Spleen (tissue), 11 donors: ENCODE results near the gene DSE. TPM values are rescaled to one million over a fixed set of nuclear protein-coding genes. Genes with fewer than 3 reads are reported as not detected.
A peak's percentile ranks its signal among the peaks of the same experiment; 100 is the strongest.

Experiments used
- DNase-seq: peaks from one replicate; pipeline ENCODE4 v3.0.0-alpha.2; 2020
- H3K27ac ChIP-seq, 8 donors: fragments of 200-600 bp; sonication (generic) in 7 of 8; 1 replicate in 4 of 8; 2 replicates in 4 of 8; pipeline versions ENCODE4 v1.5.0 to v1.8.0; 2016 to 2021; ENCODE audit warnings: inconsistent platforms in 4 of 8, mild to moderate bottlenecking in 4 of 8, moderate library complexity in 1 of 8
- H3K27me3 ChIP-seq, 7 donors: fragments of 200-600 bp; sonication (generic) in 6 of 7; replicated peaks in 1 of 7; 1 replicate in 4 of 7; 2 replicates in 3 of 7; pipeline versions ENCODE4 v1.5.0 to v1.8.0; 2016 to 2021; ENCODE audit warnings: inconsistent platforms in 3 of 7, mild to moderate bottlenecking in 1 of 7
- H3K36me3 ChIP-seq, 6 donors: fragments of 200-600 bp; sonication (generic) in 5 of 6; 1 replicate in 4 of 6; 2 replicates in 2 of 6; pipeline versions ENCODE4 v1.5.0 to v1.8.0; 2016 to 2021; ENCODE audit warnings: inconsistent platforms in 2 of 6
- H3K4me1 ChIP-seq, 6 donors: fragments of 200-600 bp; sonication (generic) in 5 of 6; 1 replicate in 3 of 6; 2 replicates in 3 of 6; pipeline versions ENCODE4 v1.5.0 to v1.8.0; 2016 to 2021; ENCODE audit warnings: inconsistent platforms in 3 of 6
- H3K4me3 ChIP-seq, 8 donors: fragments of 200-600 bp; sonication (generic) in 7 of 8; 1 replicate in 4 of 8; 2 replicates in 4 of 8; pipeline versions ENCODE4 v1.5.0 to v1.8.0; 2016 to 2021; ENCODE audit warnings: inconsistent platforms in 4 of 8, mild to moderate bottlenecking in 4 of 8, moderate library complexity in 2 of 8
- H3K9me3 ChIP-seq, 8 donors: fragments of 200-600 bp; sonication (generic) in 7 of 8; 1 replicate in 4 of 8; 2 replicates in 4 of 8; pipeline versions ENCODE4 v1.5.0 to v1.8.0; 2016 to 2021; ENCODE audit warnings: inconsistent platforms in 4 of 8
- POLR2A ChIP-seq, 3 donors: fragments of 450-650 bp; IDR thresholded peaks; one replicate each; pipeline ENCODE4 v1.5.1; 2017; ENCODE audit warnings: antibody characterized with exemption in 3 of 3, mild to moderate bottlenecking in 1 of 3
- POLR2AphosphoS5 ChIP-seq, 3 donors: sonication (generic); formaldehyde crosslinking; IDR thresholded peaks; one replicate each; pipeline ENCODE4 v1.5.1; 2017; ENCODE audit warnings: antibody characterized with exemption in 3 of 3
- WGBS, 5 donors: extraction: QIAGEN DNeasy Blood & Tissue Kit in 3 of 5; methylation state at CpG; one replicate each; pipeline versions ENCODE4 v1.1.5 to v1.1.7; 2013 to 2018; 5-methylcytosine and 5-hydroxymethylcytosine counted together
- intact Hi-C: fragments of 100-400 bp; cut with DNase I; formaldehyde crosslinking; loops from one replicate; pipeline ENCODE4 v1.15.0; 2023; ENCODE audit warnings: low total_unique reads
- polyA plus RNA-seq, 3 donors: library from polyadenylated mRNA; stranded (reverse); fragments of 200-250 nt; gene quantifications; one replicate each; pipeline ENCODE4 v1.2.1, GENCODE V29; 2013
- total RNA-seq, 7 donors: library from RNA; depleted of rRNA in 3 of 7; stranded (reverse); fragments of >200 nt in 3 of 7; fragmentation: NEBNext Ultra II Directional in 4 of 7; extraction: Animal tissue kit (Norgen Biotek cat#: 25700) in 4 of 7; gene quantifications; one replicate each; pipeline versions ENCODE4 v1.1.0 to v1.2.1, GENCODE V29; 2016 to 2021
- TF ChIP-seq, protein P1 (sequence below), 11 experiments: fragments of 200-600 bp in 7 of 11; fragments of 450-650 bp in 4 of 11; sonication (generic) in 4 of 11; IDR thresholded peaks in 8 of 11; conservative IDR thresholded peaks in 3 of 11; 1 replicate in 7 of 11; 2 replicates in 4 of 11; pipeline versions ENCODE4 v1.4.0 to v1.8.0; 2016 to 2021; ENCODE audit warnings: antibody characterized with exemption in 11 of 11, inconsistent platforms in 4 of 11, mild to moderate bottlenecking in 1 of 11
- donor health status: healthy with polysubstance abuse.
- donor health status: DM: no; HTN: no; CAD: no; lungs with moderate emphysema.
- donor health status: DM: no; HTN: no; CAD: no.
- donor health status: Bipolar disorder and iron deficiency.
- donor health status: healthy.
- donor health status: DM: no; HTN: no; CAD: no.
- donor health status: DM: yes; HTN: yes; CAD: no.

DSE gene
- total and polyA plus RNA-seq, 10 donors = 8.2 to 82.3 (median 61.7) TPM

DNA sequence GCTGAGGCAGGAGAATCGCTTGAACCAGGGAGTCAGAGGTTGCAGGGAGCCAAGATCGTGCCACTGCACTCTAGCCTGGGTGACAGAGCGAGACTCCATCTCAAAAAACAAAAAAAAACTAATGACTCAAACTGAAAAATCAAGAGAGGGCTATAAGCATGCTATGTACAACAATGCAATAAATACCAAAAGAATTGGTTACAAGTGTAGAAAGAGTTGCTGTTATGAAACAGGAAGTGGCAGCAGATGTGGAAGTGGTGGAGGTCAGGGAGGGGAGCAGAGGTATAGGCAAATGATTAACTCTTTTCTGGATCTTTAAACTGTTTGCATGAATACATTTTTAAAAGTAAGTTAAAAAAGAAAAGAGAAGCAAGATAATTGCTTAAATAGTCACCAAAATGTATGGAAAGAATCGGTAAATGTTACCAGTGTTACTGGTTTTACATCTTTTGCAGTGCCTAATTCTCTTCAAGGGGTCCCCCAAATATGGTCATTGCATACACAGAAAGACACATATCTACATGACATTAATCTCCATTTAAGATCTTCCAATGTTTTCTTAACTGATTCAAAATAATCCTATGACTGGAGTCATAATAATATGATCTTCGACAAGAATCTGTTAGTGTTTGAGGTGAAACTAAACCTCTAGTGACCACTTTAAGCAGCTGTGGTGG, 105.4 kb downstream of the DSE start:
- H3K27me3 ChIP-seq = no peaks in the 10 kb centered on the region
- WGBS, 5 donors = 18 to 31% (median 22%) methylated on average over 5 of the region's 5 CpGs
- no peaks in the 10 kb centered on the region for H3K9me3 ChIP-seq
- peak overlapping the region in 4 of 8 donors; percentile 11 to 45 (median 24) for H3K4me3 ChIP-seq
- peaks cover 19 to 35% (median 27%) of the 10 kb centered on the region in 6 donors for H3K4me1 ChIP-seq
- TF ChIP-seq POLR2AphosphoS5 (IDR thresholded peaks at IDR 0.05) (no peak), POLR2A (IDR thresholded peaks at IDR 0.05) (no peak)
- TF ChIP-seq, protein P1, sequence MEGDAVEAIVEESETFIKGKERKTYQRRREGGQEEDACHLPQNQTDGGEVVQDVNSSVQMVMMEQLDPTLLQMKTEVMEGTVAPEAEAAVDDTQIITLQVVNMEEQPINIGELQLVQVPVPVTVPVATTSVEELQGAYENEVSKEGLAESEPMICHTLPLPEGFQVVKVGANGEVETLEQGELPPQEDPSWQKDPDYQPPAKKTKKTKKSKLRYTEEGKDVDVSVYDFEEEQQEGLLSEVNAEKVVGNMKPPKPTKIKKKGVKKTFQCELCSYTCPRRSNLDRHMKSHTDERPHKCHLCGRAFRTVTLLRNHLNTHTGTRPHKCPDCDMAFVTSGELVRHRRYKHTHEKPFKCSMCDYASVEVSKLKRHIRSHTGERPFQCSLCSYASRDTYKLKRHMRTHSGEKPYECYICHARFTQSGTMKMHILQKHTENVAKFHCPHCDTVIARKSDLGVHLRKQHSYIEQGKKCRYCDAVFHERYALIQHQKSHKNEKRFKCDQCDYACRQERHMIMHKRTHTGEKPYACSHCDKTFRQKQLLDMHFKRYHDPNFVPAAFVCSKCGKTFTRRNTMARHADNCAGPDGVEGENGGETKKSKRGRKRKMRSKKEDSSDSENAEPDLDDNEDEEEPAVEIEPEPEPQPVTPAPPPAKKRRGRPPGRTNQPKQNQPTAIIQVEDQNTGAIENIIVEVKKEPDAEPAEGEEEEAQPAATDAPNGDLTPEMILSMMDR (IDR thresholded peaks at IDR 0.05 in 8 of 11, conservative IDR thresholded peaks at IDR 0.05 in 3 of 11) = no peak
- intact Hi-C loops = no loop called here
- no peaks in the 10 kb centered on the region for H3K36me3 ChIP-seq
- DNase-seq = no peak
- H3K27ac ChIP-seq = peak overlapping the region; percentile 76 to 90 (median 84)

- Histone ChIP-seq H3K27me3 (no peaks in the 10 kb centered on the region), H3K27ac (no peak overlapping the region), H3K9me3 (no peaks in the 10 kb centered on the region), H3K4me1 (no peaks in the 10 kb centered on the region), H3K36me3 (no peaks in the 10 kb centered on the region), H3K4me3 (no peak overlapping the region)
- DNase-seq = no peak
- intact Hi-C loops = no loop called here
- WGBS, 5 donors = 75 to 87% (median 77%) methylated on average over 1 of the region's 1 CpG
- TF ChIP-seq, protein P1 (IDR thresholded peaks at IDR 0.05 in 8 of 11, conservative IDR thresholded peaks at IDR 0.05 in 3 of 11) = no peak
- TF ChIP-seq POLR2AphosphoS5 (IDR thresholded peaks at IDR 0.05) (no peak), POLR2A (IDR thresholded peaks at IDR 0.05) (no peak)
These were observed 112.0 kb downstream of the DSE start for GRCh38 chr6:116482780-116483179.

DNA sequence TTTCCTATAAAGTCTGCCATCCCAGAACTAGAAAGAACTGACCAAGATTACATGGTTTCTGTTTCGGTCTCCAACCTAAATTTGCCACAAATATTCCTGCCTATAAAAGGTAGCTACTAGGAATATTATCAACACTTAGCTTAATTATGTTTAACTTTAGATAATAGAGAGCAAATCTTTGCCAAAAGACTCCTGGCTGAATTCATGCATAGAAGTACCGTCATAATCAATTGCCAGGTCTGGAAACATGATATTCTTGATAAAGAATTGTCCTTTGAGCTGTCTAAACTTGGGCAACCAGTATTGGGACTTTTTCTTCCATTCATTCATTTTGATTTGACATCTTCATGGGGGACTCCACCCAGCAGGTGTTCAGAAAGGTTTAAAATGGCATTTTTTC, 112.9 kb downstream of the DSE start:
- no peak for DNase-seq
- intact Hi-C loops = no loop called here
- no peaks in the 10 kb centered on the region for H3K9me3 ChIP-seq

GRCh38 chr6:116485559-116486184, 114.9 kb downstream of the DSE start:
- H3K36me3 ChIP-seq = no peaks in the 10 kb centered on the region
- no peak overlapping the region for H3K4me3 ChIP-seq
- no peak for DNase-seq
- intact Hi-C loops = no loop called here
- H3K4me1 ChIP-seq = no peaks in the 10 kb centered on the region
- WGBS, 5 donors = 66 to 80% (median 74%) methylated on average over 5 of the region's 5 CpGs
- no peak overlapping the region for H3K27ac ChIP-seq
- H3K27me3 ChIP-seq = no peaks in the 10 kb centered on the region
- H3K9me3 ChIP-seq = no peaks in the 10 kb centered on the region
- no peak for TF ChIP-seq POLR2A (IDR thresholded peaks at IDR 0.05)
- TF ChIP-seq POLR2AphosphoS5 (IDR thresholded peaks at IDR 0.05) = no peak
- TF ChIP-seq, protein P1 (IDR thresholded peaks at IDR 0.05 in 8 of 11, conservative IDR thresholded peaks at IDR 0.05 in 3 of 11) = no peak

More for the DNA sequence above, 112.9 kb downstream of the DSE start:
- TF ChIP-seq, protein P1 (IDR thresholded peaks at IDR 0.05 in 8 of 11, conservative IDR thresholded peaks at IDR 0.05 in 3 of 11) = no peak
- TF ChIP-seq POLR2AphosphoS5 (IDR thresholded peaks at IDR 0.05) = no peak
- no peak for TF ChIP-seq POLR2A (IDR thresholded peaks at IDR 0.05)
- H3K36me3 ChIP-seq = no peaks in the 10 kb centered on the region
- WGBS, 5 donors = 82 to 94% (median 88%) methylated on average over 2 of the region's 2 CpGs
- H3K27ac ChIP-seq = no peak overlapping the region
- H3K4me1 ChIP-seq = no peaks in the 10 kb centered on the region
- no peaks in the 10 kb centered on the region for H3K27me3 ChIP-seq
- no peak overlapping the region for H3K4me3 ChIP-seq
